IMR-90 (cell line): ENCODE data around the gene ZBTB25. TPM values are rescaled to one million over a fixed set of nuclear protein-coding genes. Genes with fewer than 3 reads are reported as not detected.

Experiments used
- ATAC-seq: fragments of 200-7000 bp; cut with Tn5 transposase; 2 replicates; pipeline ENCODE4 v1.9.1; 2020; ENCODE audit warnings: low read depth, mild to moderate bottlenecking, moderate library complexity
- BruUV-seq: library from RNA; stranded (reverse); fragments of 400-500 nt; replicated peaks from 2 replicates; lab custom pipeline; 2021; lab: Mats Ljungman, UMichigan
- CTCF ChIA-PET: fragments of 300-600 bp; formaldehyde crosslinking; extraction: SDS; loops from one replicate; lab custom pipeline; 2021; ENCODE audit warnings: antibody characterized with exemption; lab: Yijun Ruan, JAX
- POLR2A ChIA-PET: fragments of 300-600 bp; sonication (Branson Sonifier 250); formaldehyde crosslinking; loops from one replicate; lab custom pipeline; 2022; ENCODE audit warnings: antibody characterized with exemption; ENCODE audit not compliant: unreplicated experiment; lab: Charles Lee
- DNase-seq: peaks from one replicate; pipeline ENCODE4 v3.0.0; 2013
- H2AFZ ChIP-seq: replicated peaks from 2 replicates; pipeline ENCODE3; 2013; ENCODE audit warnings: low read length, mild to moderate bottlenecking; ENCODE audit not compliant: poor library complexity
- H2AK5ac ChIP-seq: 2 replicates; pipeline ENCODE4 v1.6.1; 2013; ENCODE audit warnings: low read depth, low read length, inconsistent platforms
- H2AK9ac ChIP-seq: replicated peaks from 2 replicates; pipeline ENCODE3; 2013; ENCODE audit warnings: mild to moderate bottlenecking, low read depth, low read length, moderate library complexity; ENCODE audit not compliant: poor library complexity
- H2BK120ac ChIP-seq: 2 replicates; pipeline ENCODE4 v1.6.1; 2013; ENCODE audit warnings: low read depth, low read length, inconsistent platforms
- H2BK15ac ChIP-seq: 3 replicates; pipeline ENCODE4 v1.6.1; 2013; ENCODE audit warnings: low read depth, low read length, inconsistent platforms
- H2BK20ac ChIP-seq: 2 replicates; pipeline ENCODE4 v1.6.1; 2013; ENCODE audit warnings: low read depth, mild to moderate bottlenecking, inconsistent platforms, low read length, moderate library complexity
- H2BK5ac ChIP-seq: 2 replicates; pipeline ENCODE4 v1.6.1; 2013; ENCODE audit warnings: mild to moderate bottlenecking, low read depth, low read length, inconsistent platforms; ENCODE audit not compliant: poor library complexity, severe bottlenecking
- H3K14ac ChIP-seq: replicated peaks from 2 replicates; pipeline ENCODE4 v1.6.1; 2013; ENCODE audit warnings: low read depth, low read length, inconsistent platforms
- H3K18ac ChIP-seq: 2 replicates; pipeline ENCODE4 v1.6.1; 2013; ENCODE audit warnings: low read depth, low read length, control low read depth
- H3K23ac ChIP-seq: 2 replicates; pipeline ENCODE4 v1.6.1; 2013; ENCODE audit warnings: low read depth, low read length, inconsistent platforms
- H3K27ac ChIP-seq: 2 replicates; pipeline ENCODE4 v1.5.1; 2013; ENCODE audit warnings: mild to moderate bottlenecking, control low read depth, low read length; ENCODE audit not compliant: insufficient read depth
- H3K27me3 ChIP-seq: 2 replicates; pipeline ENCODE4 v1.6.1; 2013; ENCODE audit warnings: low read length; ENCODE audit not compliant: control insufficient read depth, insufficient read depth
- H3K36me3 ChIP-seq: 2 replicates; pipeline ENCODE4 v1.6.1; 2013; ENCODE audit warnings: low read length, mixed read lengths; ENCODE audit not compliant: control insufficient read depth, insufficient read depth
- H3K4ac ChIP-seq: 2 replicates; pipeline ENCODE4 v1.6.1; 2013; ENCODE audit warnings: low read depth, low read length, inconsistent platforms
- H3K4me1 ChIP-seq: 2 replicates; pipeline ENCODE4 v1.6.1; 2013; ENCODE audit warnings: low read length, mixed read lengths; ENCODE audit not compliant: control insufficient read depth, insufficient read depth
- H3K4me2 ChIP-seq: 2 replicates; pipeline ENCODE4 v1.6.1; 2013; ENCODE audit warnings: low read depth, mild to moderate bottlenecking, control low read depth, low read length, moderate library complexity
- H3K4me3 ChIP-seq: 2 replicates; pipeline ENCODE4 v1.5.1; 2013; ENCODE audit warnings: low read depth, mild to moderate bottlenecking, control low read depth, low read length, moderate library complexity; ENCODE audit not compliant: insufficient read depth
- H3K56ac ChIP-seq: 2 replicates; pipeline ENCODE4 v1.6.1; 2013; ENCODE audit warnings: low read length, inconsistent platforms; ENCODE audit not compliant: insufficient read depth; ENCODE audit errors: extremely low read depth
- H3K79me1 ChIP-seq, 2 experiments: 2 replicates each; pipeline ENCODE4 v1.6.1; 2013; ENCODE audit warnings: low read length in 2 of 2, inconsistent platforms in 1 of 2, low read depth in 1 of 2
- H3K9ac ChIP-seq: 2 replicates; pipeline ENCODE4 v1.6.1; 2013; ENCODE audit warnings: low read depth, low read length, control low read depth
- H3K9me1 ChIP-seq: 2 replicates; pipeline ENCODE4 v1.6.1; 2013; ENCODE audit warnings: low read length, inconsistent platforms; ENCODE audit not compliant: insufficient read depth
- H3K9me3 ChIP-seq: 2 replicates; pipeline ENCODE4 v1.6.1; 2013; ENCODE audit warnings: low read length; ENCODE audit not compliant: control insufficient read depth, insufficient read depth
- H4K20me1 ChIP-seq: 2 replicates; pipeline ENCODE4 v1.6.1; 2013; ENCODE audit warnings: low read length, inconsistent platforms; ENCODE audit not compliant: insufficient read depth
- H4K5ac ChIP-seq: 2 replicates; pipeline ENCODE4 v1.6.1; 2013; ENCODE audit warnings: mild to moderate bottlenecking, low read depth, low read length, control low read depth
- H4K8ac ChIP-seq, 2 experiments: 2 replicates each; pipeline ENCODE4 v1.6.1; 2013; ENCODE audit warnings: low read depth in 2 of 2, low read length in 2 of 2, control low read depth in 1 of 2, inconsistent platforms in 1 of 2
- H4K91ac ChIP-seq: 2 replicates; pipeline ENCODE4 v1.6.1; 2013; ENCODE audit warnings: low read depth, low read length, inconsistent platforms; ENCODE audit not compliant: insufficient read depth
- CEBPB ChIP-seq: IDR thresholded peaks from 2 replicates; pipeline ENCODE4 v1.6.1; 2012; ENCODE audit warnings: low read depth, low read length, improper control_type of control experiment
- MAFK ChIP-seq: IDR thresholded peaks from 2 replicates; pipeline ENCODE4 v1.6.1; 2012; ENCODE audit warnings: low read depth, low read length, improper control_type of control experiment
- MAZ ChIP-seq: IDR thresholded peaks from 2 replicates; pipeline ENCODE4 v1.6.1; 2012; ENCODE audit warnings: low read depth, mild to moderate bottlenecking, low read length, improper control_type of control experiment, moderate library complexity, borderline replicate concordance
- WGBS, 2 experiments: methylation state at CpG; one replicate each; pipeline versions ENCODE4 v1.1.5 to v1.1.7; 2013; ENCODE audit warnings: missing lambda C conversion rate in 2 of 2; ENCODE audit not compliant: insufficient read length in 1 of 2; ENCODE audit errors: extremely low coverage in 2 of 2; 5-methylcytosine and 5-hydroxymethylcytosine counted together
- dilution Hi-C: fragments of 300-500 bp; cut with HindIII; formaldehyde crosslinking; loops from one replicate; pipeline ENCODE4 v1.14.3; 2018; ENCODE audit warnings: low sequenced_read_pairs; ENCODE audit not compliant: unreplicated experiment
- in situ Hi-C: fragments of 300-500 bp; cut with MboI; formaldehyde crosslinking; loops from 3 replicates; pipeline ENCODE4 v1.14.3; 2019; ENCODE audit warnings: low sequenced_read_pairs, inconsistent platforms, mixed read lengths
- intact Hi-C: fragments of 100-400 bp; cut with micrococcal nuclease; formaldehyde crosslinking; loops from 2 replicates; pipeline ENCODE4 v1.10.0; 2022
- polyA plus RNA-seq, 3 experiments: library from polyadenylated mRNA; depleted of rRNA; stranded (reverse); fragments of >200 nt; gene quantifications; 2 replicates each; pipeline ENCODE4 v1.2.3, GENCODE V29; 2012; ENCODE audit warnings: low replicate concordance in 1 of 3
- total RNA-seq: library from RNA; depleted of rRNA; stranded (reverse); fragments of >200 nt; gene quantifications from 2 replicates; pipeline ENCODE4 v1.2.3, GENCODE V29; 2012
- TF ChIP-seq, protein P1 (sequence below): conservative IDR thresholded peaks from 2 replicates; pipeline ENCODE4 v1.5.1; 2012; ENCODE audit warnings: mild to moderate bottlenecking, low read depth, low read length, improper control_type of control experiment
- TF ChIP-seq, protein P2 (sequence below): fragments of 150-350 bp; IDR thresholded peaks from 2 replicates; pipeline ENCODE4 v1.6.1; 2017; ENCODE audit warnings: mild to moderate bottlenecking, antibody characterized with exemption, low read length, low read depth

Gene ZBTB25
- total and polyA plus RNA-seq, 2 of the 4 experiments (the other 2 are of a cell fraction) = 4.4 to 6.6 TPM

DNA sequence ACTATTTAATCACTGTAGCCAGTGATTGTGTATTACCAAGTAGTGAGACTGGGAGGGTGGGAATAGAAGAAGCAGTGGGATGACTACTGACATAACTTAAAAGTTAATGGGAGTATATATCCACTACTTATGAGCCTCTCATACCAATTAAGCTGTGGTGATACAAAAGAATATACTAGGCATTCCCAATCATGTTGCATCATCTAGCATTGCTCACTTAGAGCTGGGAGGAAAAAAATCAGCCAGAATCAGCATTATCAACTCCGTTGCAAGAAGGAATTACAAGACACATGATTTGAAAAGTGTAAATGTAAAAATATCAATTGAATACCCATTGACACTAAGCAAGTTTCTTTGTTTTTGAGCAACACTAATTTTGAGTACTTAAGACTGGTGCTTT lies 45.4 kb upstream of the ZBTB25 start:
- ChIA-PET POLR2A (no interaction called here), CTCF (no interaction called here)
- Histone ChIP-seq H2BK15ac (no peak overlapping the region; the same call in 2 of the 3 replicates), H3K9me3 (no peaks in the 10 kb centered on the region), H3K79me1 (no peaks in the 10 kb centered on the region), H3K27me3 (peaks cover 3% of the 10 kb centered on the region; the same call in 1 of the 2 replicates), H3K4me3 (no peak overlapping the region), H4K5ac (no peak overlapping the region), H3K23ac (no peak overlapping the region; the same call in 1 of the 2 replicates), H3K14ac (no peak overlapping the region; the same call in 1 of the 2 replicates), H2BK120ac (no peak overlapping the region), H2AFZ (no peak overlapping the region), H3K56ac (no peak overlapping the region), H3K9me1 (no peaks in the 10 kb centered on the region), H2AK5ac (no peak overlapping the region), H3K4me2 (no peak overlapping the region), H4K91ac (no peak overlapping the region), H2BK5ac (no peak overlapping the region), H3K27ac (no peak overlapping the region), H4K8ac (0 out of 4 replicates have a peak overlapping the region, but pooled peaks of 1 of the 2 experiments have one; percentile 51), H2AK9ac (no peak overlapping the region), H3K9ac (no peak overlapping the region), H3K36me3 (no peaks in the 10 kb centered on the region; the same call in 1 of the 2 replicates), H4K20me1 (no peaks in the 10 kb centered on the region), H3K4me1 (no peaks in the 10 kb centered on the region), H3K4ac (no peak overlapping the region), H3K18ac (no peak overlapping the region), H2BK20ac (no peak overlapping the region)
- no CpG with 5 or more reads among the region's 1 CpG for WGBS, 2 experiments
- ATAC-seq (no peak), DNase-seq (peak; percentile 12)
- TF ChIP-seq, protein P1, sequence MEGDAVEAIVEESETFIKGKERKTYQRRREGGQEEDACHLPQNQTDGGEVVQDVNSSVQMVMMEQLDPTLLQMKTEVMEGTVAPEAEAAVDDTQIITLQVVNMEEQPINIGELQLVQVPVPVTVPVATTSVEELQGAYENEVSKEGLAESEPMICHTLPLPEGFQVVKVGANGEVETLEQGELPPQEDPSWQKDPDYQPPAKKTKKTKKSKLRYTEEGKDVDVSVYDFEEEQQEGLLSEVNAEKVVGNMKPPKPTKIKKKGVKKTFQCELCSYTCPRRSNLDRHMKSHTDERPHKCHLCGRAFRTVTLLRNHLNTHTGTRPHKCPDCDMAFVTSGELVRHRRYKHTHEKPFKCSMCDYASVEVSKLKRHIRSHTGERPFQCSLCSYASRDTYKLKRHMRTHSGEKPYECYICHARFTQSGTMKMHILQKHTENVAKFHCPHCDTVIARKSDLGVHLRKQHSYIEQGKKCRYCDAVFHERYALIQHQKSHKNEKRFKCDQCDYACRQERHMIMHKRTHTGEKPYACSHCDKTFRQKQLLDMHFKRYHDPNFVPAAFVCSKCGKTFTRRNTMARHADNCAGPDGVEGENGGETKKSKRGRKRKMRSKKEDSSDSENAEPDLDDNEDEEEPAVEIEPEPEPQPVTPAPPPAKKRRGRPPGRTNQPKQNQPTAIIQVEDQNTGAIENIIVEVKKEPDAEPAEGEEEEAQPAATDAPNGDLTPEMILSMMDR = no peak
- TF ChIP-seq MAFK (0 out of 2 replicates have a peak, but pooled peaks have one; percentile 5), CEBPB (peak; percentile 68), MAZ (no peak)
- TF ChIP-seq, protein P2, sequence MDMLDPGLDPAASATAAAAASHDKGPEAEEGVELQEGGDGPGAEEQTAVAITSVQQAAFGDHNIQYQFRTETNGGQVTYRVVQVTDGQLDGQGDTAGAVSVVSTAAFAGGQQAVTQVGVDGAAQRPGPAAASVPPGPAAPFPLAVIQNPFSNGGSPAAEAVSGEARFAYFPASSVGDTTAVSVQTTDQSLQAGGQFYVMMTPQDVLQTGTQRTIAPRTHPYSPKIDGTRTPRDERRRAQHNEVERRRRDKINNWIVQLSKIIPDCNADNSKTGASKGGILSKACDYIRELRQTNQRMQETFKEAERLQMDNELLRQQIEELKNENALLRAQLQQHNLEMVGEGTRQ = no peak
- BruUV-seq = no TSS peak
- dilution Hi-C loops (no loop called here), intact Hi-C loops (no loop called here), in situ Hi-C loops (loop anchor here (25.0 kb wide), 1 partner anchor 363 kb away; the partner anchor contains the start of gene CHURC1)
